Subcutaneous adipose tissue (tissue), 4 donors: ENCODE results near the gene STRADB. TPM values are rescaled to one million over a fixed set of nuclear protein-coding genes. Genes with fewer than 3 reads are reported as not detected.

Experiments used
- CTCF ChIP-seq: fragments of 450-650 bp; IDR thresholded peaks from one replicate; pipeline ENCODE4 v1.5.1; 2016; ENCODE audit warnings: low read depth, mild to moderate bottlenecking, control low read depth, antibody characterized with exemption, moderate library complexity
- total RNA-seq, 4 donors: library from RNA; depleted of rRNA; stranded (reverse); fragments of >200 nt; gene quantifications; one replicate each; pipeline ENCODE4 v1.1.0, GENCODE V29; 2016

STRADB gene
- total RNA-seq, 4 donors from 2014 or later = 29.3 to 86.7 (median 43.2) TPM

- no peak for TF ChIP-seq CTCF
These were observed 32.4 kb upstream of the STRADB start for GRCh38 chr2:201419057-201419635.

- no peak for TF ChIP-seq CTCF
These were observed 31.6 kb upstream of the STRADB start for GRCh38 chr2:201419986-201420385.

- TF ChIP-seq CTCF = no peak
These were observed 31.0 kb upstream of the STRADB start for GRCh38 chr2:201420442-201421113.

- TF ChIP-seq CTCF = no peak
These were observed 25.6 kb upstream of the STRADB start for GRCh38 chr2:201425952-201426351.

GRCh38 chr2:201430839-201431238 is 20.7 kb upstream of the STRADB start:
- TF ChIP-seq CTCF = no peak

- no peak for TF ChIP-seq CTCF
These were observed 19.4 kb upstream of the STRADB start for GRCh38 chr2:201432038-201432620.

GRCh38 chr2:201432621-201433393 is 18.7 kb upstream of the STRADB start:
- no peak for TF ChIP-seq CTCF
